GM18505 (cell line): ENCODE data around the gene NUMB.

Experiments used
- ATAC-seq: cut with Tn5 transposase; IDR thresholded peaks from one replicate; pipeline ENCODE4 v1.9.1; 2021; ENCODE audit not compliant: unreplicated experiment
- POLR2A ChIP-seq: IDR thresholded peaks from 4 replicates; pipeline ENCODE4 v1.6.1; 2011; ENCODE audit warnings: borderline replicate concordance; ENCODE audit not compliant: insufficient read depth, insufficient read length; ENCODE audit errors: extremely low read depth

NUMB gene

GRCh38 chr14:73474952-73475351 is 16.6 kb upstream of the NUMB start:
- no peak for ATAC-seq

GRCh38 chr14:73472185-73473114 is 14.1 kb upstream of the NUMB start:
- ATAC-seq: peak; percentile 61
- no peak for TF ChIP-seq POLR2A

More at GRCh38 chr14:73474952-73475351, 16.6 kb upstream of the NUMB start:
- no peak for TF ChIP-seq POLR2A

GRCh38 chr14:73471582-73472184 is 13.3 kb upstream of the NUMB start:
- ATAC-seq: no peak
- TF ChIP-seq POLR2A: no peak

- TF ChIP-seq POLR2A: no peak
- ATAC-seq: no peak
These were observed 10.6 kb upstream of the NUMB start for GRCh38 chr14:73468828-73469375.

GRCh38 chr14:73467800-73468199 is 9.5 kb upstream of the NUMB start:
- TF ChIP-seq POLR2A: no peak
- no peak for ATAC-seq

GRCh38 chr14:73467377-73467776 is 9.0 kb upstream of the NUMB start:
- TF ChIP-seq POLR2A: no peak
- ATAC-seq: no peak

GRCh38 chr14:73466861-73467260 is 8.5 kb upstream of the NUMB start:
- no peak for TF ChIP-seq POLR2A
- ATAC-seq: no peak

- no peak for ATAC-seq
- TF ChIP-seq POLR2A: no peak
These were observed 7.6 kb upstream of the NUMB start for GRCh38 chr14:73465823-73466532.

GRCh38 chr14:73463411-73463810 is 5.1 kb upstream of the NUMB start:
- no peak for ATAC-seq

GRCh38 chr14:73462815-73463214 is 4.5 kb upstream of the NUMB start:
- no peak for ATAC-seq
- TF ChIP-seq POLR2A: no peak

More at GRCh38 chr14:73463411-73463810, 5.1 kb upstream of the NUMB start:
- TF ChIP-seq POLR2A: no peak

- no peak for ATAC-seq
- no peak for TF ChIP-seq POLR2A
These were observed 3.8 kb upstream of the NUMB start for GRCh38 chr14:73462048-73462715.

- no peak for TF ChIP-seq POLR2A
- ATAC-seq: no peak
These were observed 3.2 kb upstream of the NUMB start for GRCh38 chr14:73461478-73462047.
